ENCODE measurements around the gene SHC4. TPM values are rescaled to one million over a fixed set of nuclear protein-coding genes. Genes with fewer than 3 reads are reported as not detected.

The SHC4 gene
- total RNA-seq, 8 experiments from 2014 or later: 0.70 to 11.3 (median 3.9) TPM; not detected in 1

DNA sequence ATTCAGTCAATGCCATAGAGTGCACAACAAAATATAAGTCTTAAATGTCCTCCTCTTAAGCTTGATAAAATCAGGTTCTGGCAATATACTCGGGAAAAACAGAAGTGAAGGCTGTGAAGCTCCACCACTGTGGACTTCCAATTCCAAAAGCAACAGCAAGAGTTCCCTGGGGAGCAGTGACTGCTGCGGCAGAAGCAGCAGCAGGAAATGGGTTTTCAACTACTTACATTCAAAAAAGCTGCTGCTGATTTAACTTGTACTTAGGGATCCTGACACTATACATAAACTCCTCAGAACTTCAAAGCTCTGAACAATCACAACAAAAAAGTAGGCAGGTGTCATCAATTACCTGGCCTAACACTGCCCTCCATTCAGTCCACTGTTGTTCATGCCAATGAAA lies 157.6 kb downstream of the SHC4 start:
- no peak for ATAC-seq (replicated peaks in 6 of 8)
- in situ Hi-C loops (cut with MboI; ENCODE audit: low pct_unique_long_range_greater_than_20kb in 2 of 9, low sequenced_read_pairs in 9 of 9, unreplicated experiment in 9 of 9): loop anchor here in 2 of 9 experiments (25.0 kb wide), 2 partner anchors 169 to 444 kb away; partner anchors contain the start of gene FBN1 (in 1 of the 2)
- 10 to 57% (median 41%) methylated on average over 1 to 2 of the region's 2 CpGs; no CpG with 5 or more reads in 2 of the 10 experiments for WGBS, 10 experiments

DNA sequence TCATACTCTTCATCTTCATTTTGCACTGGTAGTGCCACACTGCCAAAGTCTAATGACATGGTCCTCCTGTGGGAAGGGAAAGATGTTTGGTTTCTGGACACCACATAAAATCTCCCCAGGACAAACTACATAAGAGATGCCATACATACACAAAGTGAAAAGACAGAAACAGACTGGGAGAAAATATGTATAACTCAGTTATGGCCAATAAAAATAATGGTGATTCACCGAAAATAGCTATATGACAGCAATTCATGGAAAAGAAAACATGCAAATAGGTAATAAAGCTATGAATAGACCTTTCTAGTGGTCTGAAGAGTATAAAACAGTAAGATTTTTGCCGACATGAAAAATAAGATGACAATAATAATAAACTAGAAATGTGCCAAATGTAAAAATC lies 158.1 kb downstream of the SHC4 start:
- ATAC-seq (replicated peaks in 6 of 8): no peak
- 25 to 100% (median 88%) methylated on average over 1 to 2 of the region's 2 CpGs; no CpG with 5 or more reads in 2 of the 10 experiments for WGBS, 10 experiments
- Histone ChIP-seq H3K27ac (no peak overlapping the region), H3K4me3 (no peak overlapping the region), H3K4me1 (replicated peaks in 1 of 2) (peaks cover 0 to 3% of the 10 kb centered on the region in 2 donors)
- in situ Hi-C loops (cut with MboI; ENCODE audit: low pct_unique_long_range_greater_than_20kb in 2 of 9, low sequenced_read_pairs in 9 of 9, unreplicated experiment in 9 of 9): loop anchor here in 2 of 9 experiments (25.0 kb wide), 2 partner anchors 168 to 443 kb away; partner anchors contain the start of gene FBN1 (in 1 of the 2)

More for the DNA sequence above, 157.6 kb downstream of the SHC4 start:
- Histone ChIP-seq H3K4me1 (replicated peaks in 1 of 2) (peaks cover 0 to 3% of the 10 kb centered on the region in 2 donors), H3K4me3 (no peak overlapping the region), H3K27ac (no peak overlapping the region)

GRCh38 chr15:48803877-48804276 lies 159.8 kb downstream of the SHC4 start:
- 33 to 100% (median 75%) methylated on average over 1 of the region's 2 CpGs; no CpG with 5 or more reads in 4 of the 10 experiments for WGBS, 10 experiments

DNA sequence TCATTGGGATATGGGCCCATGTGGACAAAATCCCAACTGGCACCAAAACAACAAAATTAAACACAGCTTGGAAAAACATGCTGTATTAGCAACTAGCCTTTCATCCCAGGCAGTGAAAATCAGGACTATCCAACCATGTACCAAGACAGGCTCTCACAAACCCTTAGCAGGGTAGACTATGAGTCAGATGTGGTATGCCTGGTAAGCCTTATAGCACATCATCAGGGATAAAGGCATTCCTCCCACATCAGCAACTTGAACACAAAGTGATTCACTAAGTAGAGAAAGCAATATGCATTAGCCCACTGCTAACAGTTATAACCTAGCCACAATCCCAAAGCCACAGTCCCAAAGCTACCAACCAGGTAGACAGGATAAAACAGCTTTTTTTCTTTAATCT lies 160.9 kb downstream of the SHC4 start:
- in situ Hi-C loops (cut with MboI; ENCODE audit: low pct_unique_long_range_greater_than_20kb in 2 of 9, low sequenced_read_pairs in 9 of 9, unreplicated experiment in 9 of 9): loop anchor here in 2 of 9 experiments (25.0 kb wide), 2 partner anchors 166 to 441 kb away; partner anchors contain the start of gene FBN1 (in 1 of the 2)
- no peak overlapping the region for H3K27ac ChIP-seq
- H3K4me1 ChIP-seq (replicated peaks in 1 of 2): no peaks in the 10 kb centered on the region
- ATAC-seq (replicated peaks in 6 of 8): peak in 3 of 8 experiments; percentile 34 to 57 (median 37)
- H3K4me3 ChIP-seq: no peak overlapping the region

More at GRCh38 chr15:48803877-48804276, 159.8 kb downstream of the SHC4 start:
- Histone ChIP-seq H3K27ac (no peak overlapping the region), H3K4me3 (no peak overlapping the region), H3K4me1 (replicated peaks in 1 of 2) (no peaks in the 10 kb centered on the region)
- no peak for ATAC-seq (replicated peaks in 6 of 8)
- in situ Hi-C loops (cut with MboI; ENCODE audit: low pct_unique_long_range_greater_than_20kb in 2 of 9, low sequenced_read_pairs in 9 of 9, unreplicated experiment in 9 of 9): loop anchor here in 2 of 9 experiments (25.0 kb wide), 2 partner anchors 167 to 442 kb away; partner anchors contain the start of gene FBN1 (in 1 of the 2)

- in situ Hi-C loops (cut with MboI; ENCODE audit: low pct_unique_long_range_greater_than_20kb in 2 of 9, low sequenced_read_pairs in 9 of 9, unreplicated experiment in 9 of 9): loop anchor here in 2 of 9 experiments (25.0 kb wide), 2 partner anchors 165 to 440 kb away; partner anchors contain the start of gene FBN1 (in 1 of the 2)
- no peaks in the 10 kb centered on the region for H3K4me1 ChIP-seq (replicated peaks in 1 of 2)
- 49 to 100% (median 82%) methylated on average over 1 to 3 of the region's 3 CpGs for WGBS, 10 experiments
- no peak for ATAC-seq (replicated peaks in 6 of 8)
- no peak overlapping the region for H3K27ac ChIP-seq
- no peak overlapping the region for H3K4me3 ChIP-seq
Observed at GRCh38 chr15:48802257-48802656, 161.5 kb downstream of the SHC4 start.

DNA sequence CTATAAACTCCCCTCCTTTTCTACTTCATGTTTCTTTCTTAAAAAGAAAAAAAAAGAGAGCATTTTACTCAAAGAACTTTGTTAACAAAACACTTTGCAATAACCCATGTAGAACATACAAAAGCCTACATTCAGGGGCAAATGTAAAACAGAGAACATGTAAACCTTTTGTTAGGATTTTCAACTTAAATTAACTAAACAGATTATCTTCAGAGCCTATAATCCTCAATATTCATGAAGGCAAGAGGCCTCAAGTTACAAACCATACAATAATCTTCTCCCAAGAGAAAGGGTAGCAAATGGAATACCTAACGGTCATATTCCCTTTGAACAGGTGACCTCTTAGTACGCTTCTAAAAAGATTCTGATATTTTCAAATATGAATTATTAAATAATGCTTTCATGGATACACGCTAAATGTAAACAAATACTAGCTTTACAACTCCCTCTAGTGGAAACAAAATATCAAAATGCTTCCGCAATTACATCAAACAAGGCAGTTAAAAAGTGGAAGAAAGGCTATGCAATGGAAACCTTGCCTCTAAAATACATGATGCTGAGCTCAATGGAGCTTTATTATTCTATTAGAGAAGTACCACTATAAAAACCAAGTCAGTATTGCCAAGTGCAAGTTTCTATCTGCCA lies 162.8 kb downstream of the SHC4 start:
- peak in 2 of 8 experiments; percentile 47 to 54 for ATAC-seq (replicated peaks in 6 of 8)

GRCh38 chr15:48800245-48800644 lies 163.5 kb downstream of the SHC4 start:
- Histone ChIP-seq H3K27ac (no peak overlapping the region), H3K4me3 (no peak overlapping the region), H3K4me1 (replicated peaks in 1 of 2) (no peaks in the 10 kb centered on the region)
- in situ Hi-C loops (cut with MboI; ENCODE audit: low pct_unique_long_range_greater_than_20kb in 2 of 9, low sequenced_read_pairs in 9 of 9, unreplicated experiment in 9 of 9): loop anchor here in 2 of 9 experiments (25.0 kb wide), 2 partner anchors 163 to 438 kb away; partner anchors contain the start of gene FBN1 (in 1 of the 2)
- 83 to 100% (median 100%) methylated on average over 1 of the region's 1 CpG; no CpG with 5 or more reads in 2 of the 10 experiments for WGBS, 10 experiments
- ATAC-seq (replicated peaks in 6 of 8): no peak

More for the DNA sequence above, 162.8 kb downstream of the SHC4 start:
- no peaks in the 10 kb centered on the region for H3K4me1 ChIP-seq (replicated peaks in 1 of 2)
- H3K4me3 ChIP-seq: no peak overlapping the region
- 14 to 97% (median 63%) methylated on average over 2 to 4 of the region's 4 CpGs; no CpG with 5 or more reads in 2 of the 10 experiments for WGBS, 10 experiments
- no peak overlapping the region for H3K27ac ChIP-seq
- in situ Hi-C loops (cut with MboI; ENCODE audit: low pct_unique_long_range_greater_than_20kb in 2 of 9, low sequenced_read_pairs in 9 of 9, unreplicated experiment in 9 of 9): loop anchor here in 2 of 9 experiments (25.0 kb wide), 2 partner anchors 164 to 439 kb away; partner anchors contain the start of gene FBN1 (in 1 of the 2)

- in situ Hi-C loops (cut with MboI; ENCODE audit: low pct_unique_long_range_greater_than_20kb in 2 of 9, low sequenced_read_pairs in 9 of 9, unreplicated experiment in 9 of 9): no loop called here
- Histone ChIP-seq H3K4me3 (no peak overlapping the region), H3K27ac (no peak overlapping the region), H3K4me1 (replicated peaks in 1 of 2) (no peaks in the 10 kb centered on the region)
- ATAC-seq (replicated peaks in 6 of 8): no peak
- 0 to 89% (median 70%) methylated on average over 1 of the region's 1 CpG; no CpG with 5 or more reads in 4 of the 10 experiments for WGBS, 10 experiments
Observed at GRCh38 chr15:48798319-48798718, 165.4 kb downstream of the SHC4 start.

DNA sequence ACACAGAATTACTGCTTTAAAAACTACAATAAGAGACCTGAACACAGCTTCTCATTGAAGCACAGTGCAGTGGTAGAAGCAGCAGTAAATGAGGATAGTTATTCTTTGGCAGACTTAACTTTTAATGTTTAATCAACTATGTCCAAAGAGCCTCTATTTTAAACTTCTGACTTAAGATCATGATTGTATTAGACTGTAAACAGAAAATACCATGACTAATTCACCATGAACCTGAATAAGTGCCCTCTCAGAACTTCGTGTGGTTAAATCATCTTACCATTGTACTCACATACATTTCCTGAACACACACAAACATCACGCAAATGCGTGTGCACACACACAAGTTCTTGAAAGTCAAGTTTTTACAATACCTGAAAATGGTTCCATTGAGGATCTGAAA lies 166.8 kb downstream of the SHC4 start:
- WGBS, 10 experiments: 80 to 100% (median 90%) methylated on average over 2 to 3 of the region's 3 CpGs
- Histone ChIP-seq H3K4me1 (replicated peaks in 1 of 2) (no peaks in the 10 kb centered on the region), H3K27ac (no peak overlapping the region), H3K4me3 (no peak overlapping the region)
- no peak for ATAC-seq (replicated peaks in 6 of 8)
- in situ Hi-C loops (cut with MboI; ENCODE audit: low pct_unique_long_range_greater_than_20kb in 2 of 9, low sequenced_read_pairs in 9 of 9, unreplicated experiment in 9 of 9): no loop called here

DNA sequence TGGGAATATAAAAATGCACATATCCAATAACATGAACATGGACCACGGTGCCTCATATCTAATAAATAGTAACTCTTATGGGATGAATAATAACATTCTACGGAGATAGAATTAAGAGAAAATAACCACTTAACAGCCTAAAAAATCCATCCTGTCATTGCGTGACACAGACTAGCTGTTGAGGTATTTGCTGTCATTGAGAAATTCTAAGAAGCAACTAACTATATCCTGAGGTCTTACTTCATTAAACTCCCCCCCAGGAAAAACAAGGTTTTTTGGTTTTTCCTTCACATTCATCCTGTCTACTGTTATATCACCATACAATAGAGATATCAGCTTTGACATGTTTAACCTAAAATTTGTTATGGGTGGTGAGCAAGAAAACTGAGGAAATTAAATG lies 167.2 kb downstream of the SHC4 start:
- WGBS, 10 experiments: 85 to 100% (median 98%) methylated on average over 1 to 3 of the region's 3 CpGs; no CpG with 5 or more reads in 2 of the 10 experiments
- no peak for ATAC-seq (replicated peaks in 6 of 8)
- no peak overlapping the region for H3K27ac ChIP-seq
- no peak overlapping the region for H3K4me3 ChIP-seq
- H3K4me1 ChIP-seq (replicated peaks in 1 of 2): no peaks in the 10 kb centered on the region
- in situ Hi-C loops (cut with MboI; ENCODE audit: low pct_unique_long_range_greater_than_20kb in 2 of 9, low sequenced_read_pairs in 9 of 9, unreplicated experiment in 9 of 9): no loop called here

- H3K4me3 ChIP-seq: no peak overlapping the region
- WGBS, 10 experiments: 75 to 100% (median 96%) methylated on average over 1 to 3 of the region's 3 CpGs; no CpG with 5 or more reads in 2 of the 10 experiments
- H3K4me1 ChIP-seq (replicated peaks in 1 of 2): no peaks in the 10 kb centered on the region
- no peak overlapping the region for H3K27ac ChIP-seq
- ATAC-seq (replicated peaks in 6 of 8): no peak
- in situ Hi-C loops (cut with MboI; ENCODE audit: low pct_unique_long_range_greater_than_20kb in 2 of 9, low sequenced_read_pairs in 9 of 9, unreplicated experiment in 9 of 9): no loop called here
Observed at GRCh38 chr15:48795901-48796300, 167.8 kb downstream of the SHC4 start.

DNA sequence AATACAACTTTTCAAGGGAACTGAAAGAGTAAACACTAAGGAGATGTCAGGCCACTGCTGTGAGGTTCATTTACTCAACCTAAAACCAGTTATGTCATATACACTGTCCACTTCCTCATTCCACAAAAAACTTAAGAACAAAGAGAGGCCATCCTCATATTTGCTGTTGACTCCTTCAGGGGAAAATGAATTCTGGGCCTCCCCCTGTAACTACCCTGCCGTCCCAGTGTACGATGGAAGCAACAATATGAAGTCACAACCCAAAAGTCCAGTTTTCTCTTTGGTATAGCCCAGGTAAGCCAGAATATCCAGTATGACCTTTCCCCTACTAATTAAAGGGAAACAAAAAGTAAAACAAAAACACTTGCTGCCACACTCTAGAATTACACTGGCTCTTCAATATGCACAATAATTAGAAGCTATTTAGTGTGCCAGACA lies 169.0 kb downstream of the SHC4 start:
- in situ Hi-C loops (cut with MboI; ENCODE audit: low pct_unique_long_range_greater_than_20kb in 2 of 9, low sequenced_read_pairs in 9 of 9, unreplicated experiment in 9 of 9): no loop called here
- ATAC-seq (replicated peaks in 6 of 8): no peak
- Histone ChIP-seq H3K4me1 (replicated peaks in 1 of 2) (no peaks in the 10 kb centered on the region), H3K4me3 (no peak overlapping the region), H3K27ac (no peak overlapping the region)
- 60 to 100% (median 92%) methylated on average over 1 to 2 of the region's 2 CpGs; no CpG with 5 or more reads in 4 of the 10 experiments for WGBS, 10 experiments

DNA sequence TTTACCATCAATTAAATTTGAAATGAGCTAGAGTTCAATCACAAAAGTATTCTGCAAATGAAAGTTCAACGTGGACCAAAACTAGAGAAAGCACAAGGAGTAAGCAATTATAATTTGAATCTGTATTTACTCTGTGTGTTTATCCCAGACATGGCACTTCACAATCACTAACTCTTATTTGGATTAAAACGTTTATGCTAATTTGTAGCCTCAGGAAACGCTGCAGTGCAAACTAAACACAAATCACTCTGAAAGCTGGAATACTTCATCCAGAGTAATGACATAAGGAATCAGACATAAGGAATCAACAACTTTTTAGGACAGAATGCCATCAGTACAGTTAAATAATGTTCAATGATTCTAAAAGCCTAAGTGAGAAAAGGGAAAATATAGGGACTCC lies 171.3 kb downstream of the SHC4 start:
- no peaks in the 10 kb centered on the region for H3K4me1 ChIP-seq (replicated peaks in 1 of 2)
- no peak overlapping the region for H3K27ac ChIP-seq
- WGBS, 10 experiments: 0 to 100% (median 50%) methylated on average over 1 to 3 of the region's 3 CpGs
- in situ Hi-C loops (cut with MboI; ENCODE audit: low pct_unique_long_range_greater_than_20kb in 2 of 9, low sequenced_read_pairs in 9 of 9, unreplicated experiment in 9 of 9): no loop called here
- no peak overlapping the region for H3K4me3 ChIP-seq
- ATAC-seq (replicated peaks in 6 of 8): peak in 1 of 8 experiments; percentile 76
